Glomerular visceral epithelial cell (primary cell): ENCODE measurements around the gene CCNDBP1.
"Not testable (repeated sequence)": the region's sequence is repeated elsewhere in the genome, so short reads cannot be mapped to it uniquely, and the experiment has no call there.

ENCODE experiments used
- DNase-seq: peaks from one replicate; pipeline ENCODE4 v3.0.0-alpha.2; 2016; ENCODE audit errors: extremely low spot score

Gene CCNDBP1

DNA sequence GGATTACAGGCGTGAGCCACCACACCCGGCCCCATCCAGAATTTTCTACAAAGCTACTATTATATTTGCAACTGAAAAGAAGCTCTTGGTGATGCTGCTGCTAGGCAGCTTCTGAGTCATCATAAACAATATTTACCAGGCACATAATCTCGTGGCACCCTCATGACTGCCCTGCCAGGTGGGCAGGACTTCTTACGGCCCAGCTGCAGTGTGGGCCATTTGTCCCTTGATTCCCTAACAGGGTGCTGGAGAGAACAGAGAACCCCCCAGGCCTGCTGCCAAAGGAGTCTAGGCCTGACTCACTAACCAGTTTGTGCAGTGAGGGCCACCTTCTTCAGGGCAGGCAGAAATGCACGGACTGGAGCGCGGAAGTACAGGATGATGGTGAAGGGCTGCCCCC, 30.8 kb downstream of the CCNDBP1 start:
- no peak for DNase-seq

DNA sequence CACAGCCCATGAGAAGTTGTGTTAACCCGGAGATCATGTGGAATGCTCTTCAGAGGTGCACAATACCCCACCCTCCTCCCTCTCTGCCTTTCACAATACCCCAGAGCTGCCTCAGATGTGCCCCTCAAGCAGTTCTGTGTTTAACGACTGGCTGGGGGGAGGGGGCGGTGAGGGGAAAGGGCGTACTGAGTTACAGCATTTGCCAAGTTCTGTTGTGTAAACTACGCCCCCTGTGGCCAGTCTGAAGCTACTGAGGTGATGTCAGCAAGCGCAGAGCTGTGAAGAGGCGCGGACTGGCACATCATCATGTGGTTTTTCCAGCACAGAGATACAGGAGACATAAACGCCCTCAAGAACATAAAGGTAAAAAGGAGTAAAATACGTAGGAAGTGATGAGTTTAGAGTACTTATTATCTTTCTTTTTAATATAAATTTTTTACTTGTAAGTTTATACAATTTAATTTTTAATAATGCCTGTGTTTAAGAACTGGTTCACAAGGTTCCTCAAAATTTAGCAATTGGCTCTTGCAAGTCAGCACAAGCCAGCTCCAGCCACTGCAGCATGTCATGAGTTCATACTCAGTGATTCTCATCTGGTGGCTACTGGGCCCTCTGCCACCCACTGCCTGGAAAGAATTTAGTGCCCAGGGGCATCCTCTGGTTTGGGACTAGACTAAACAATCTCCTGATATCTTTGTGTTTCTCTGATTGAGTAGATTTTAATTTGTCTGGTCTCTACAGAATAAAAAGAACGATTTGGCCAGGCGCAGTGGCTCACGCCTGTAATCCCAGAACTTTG, 33.9 kb downstream of the CCNDBP1 start:
- no peak for DNase-seq

DNA sequence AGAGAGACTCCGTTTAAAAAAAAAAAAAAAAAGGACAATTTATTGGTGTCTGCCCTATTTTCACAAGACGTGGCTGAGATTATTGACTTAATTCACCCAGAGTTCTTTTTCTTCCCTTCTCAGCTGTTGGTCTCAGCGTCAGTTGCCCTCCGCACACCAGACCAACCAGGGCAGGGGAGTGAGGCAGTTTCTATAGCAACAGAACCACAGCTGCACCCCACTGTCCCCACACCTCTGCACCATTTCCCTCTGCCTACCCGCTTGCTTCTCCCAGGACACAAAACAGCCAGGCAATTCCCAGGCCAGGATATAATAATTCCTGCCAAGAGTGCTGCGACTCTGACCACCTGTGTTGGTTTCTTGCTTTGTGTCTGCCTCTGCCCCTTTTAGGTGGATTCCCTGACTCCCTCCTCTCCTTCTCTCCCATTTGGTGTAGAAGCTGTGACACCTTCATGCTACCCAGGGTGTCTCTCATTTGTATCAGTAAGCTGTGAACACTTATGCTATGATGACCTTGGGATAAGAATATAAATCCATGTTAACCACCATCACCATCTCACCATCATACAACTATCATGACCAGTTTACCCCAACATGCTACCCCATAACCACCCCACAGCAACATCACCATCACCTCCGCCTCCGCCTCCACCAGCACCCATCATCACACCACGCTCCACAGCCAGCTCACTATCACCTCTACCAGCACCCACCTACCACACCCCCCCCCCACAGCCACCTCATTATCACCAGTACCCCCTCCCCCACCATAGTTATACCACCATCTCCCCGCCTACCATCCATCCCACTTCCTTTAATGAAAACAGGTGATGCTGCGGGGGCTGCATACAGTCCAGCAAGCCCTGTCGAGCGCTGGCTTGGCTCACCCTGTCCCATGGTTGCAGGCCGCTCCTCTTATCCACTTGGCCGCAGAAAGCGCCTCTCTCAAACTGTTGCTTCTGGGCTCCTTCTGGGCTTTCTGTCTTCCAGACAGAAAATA, 35.0 kb downstream of the CCNDBP1 start:
- no peak for DNase-seq

- no peak for DNase-seq
Observed at GRCh38 chr15:43220991-43221403, 35.8 kb downstream of the CCNDBP1 start, which contains the start of gene EPB42. Gene EPB42 (minus strand): TSS chr15:43221018. CDS start chr15:43220825, 193 bp downstream.

GRCh38 chr15:43221422-43221821, 36.2 kb downstream of the CCNDBP1 start:
- DNase-seq = no peak

- peak; percentile 74 for DNase-seq
Observed at GRCh38 chr15:43225201-43225949, 40.2 kb downstream of the CCNDBP1 start.

DNA sequence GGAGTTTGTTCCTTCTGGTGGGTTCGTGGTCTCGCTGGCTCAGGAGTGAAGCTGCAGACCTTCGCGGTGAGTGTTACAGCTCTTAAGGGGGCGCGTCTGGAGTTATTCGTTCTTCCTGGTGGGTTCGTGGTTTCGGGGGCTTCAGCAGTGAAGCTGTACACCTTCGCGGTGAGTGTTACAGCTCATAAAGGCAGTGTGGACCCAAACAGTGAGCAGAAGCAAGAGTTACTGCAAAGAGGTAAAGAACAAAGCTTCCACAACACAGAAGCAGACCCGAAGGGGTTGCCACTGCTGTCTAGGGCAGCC, 40.7 kb downstream of the CCNDBP1 start:
- not testable (repeated sequence) for DNase-seq

DNA sequence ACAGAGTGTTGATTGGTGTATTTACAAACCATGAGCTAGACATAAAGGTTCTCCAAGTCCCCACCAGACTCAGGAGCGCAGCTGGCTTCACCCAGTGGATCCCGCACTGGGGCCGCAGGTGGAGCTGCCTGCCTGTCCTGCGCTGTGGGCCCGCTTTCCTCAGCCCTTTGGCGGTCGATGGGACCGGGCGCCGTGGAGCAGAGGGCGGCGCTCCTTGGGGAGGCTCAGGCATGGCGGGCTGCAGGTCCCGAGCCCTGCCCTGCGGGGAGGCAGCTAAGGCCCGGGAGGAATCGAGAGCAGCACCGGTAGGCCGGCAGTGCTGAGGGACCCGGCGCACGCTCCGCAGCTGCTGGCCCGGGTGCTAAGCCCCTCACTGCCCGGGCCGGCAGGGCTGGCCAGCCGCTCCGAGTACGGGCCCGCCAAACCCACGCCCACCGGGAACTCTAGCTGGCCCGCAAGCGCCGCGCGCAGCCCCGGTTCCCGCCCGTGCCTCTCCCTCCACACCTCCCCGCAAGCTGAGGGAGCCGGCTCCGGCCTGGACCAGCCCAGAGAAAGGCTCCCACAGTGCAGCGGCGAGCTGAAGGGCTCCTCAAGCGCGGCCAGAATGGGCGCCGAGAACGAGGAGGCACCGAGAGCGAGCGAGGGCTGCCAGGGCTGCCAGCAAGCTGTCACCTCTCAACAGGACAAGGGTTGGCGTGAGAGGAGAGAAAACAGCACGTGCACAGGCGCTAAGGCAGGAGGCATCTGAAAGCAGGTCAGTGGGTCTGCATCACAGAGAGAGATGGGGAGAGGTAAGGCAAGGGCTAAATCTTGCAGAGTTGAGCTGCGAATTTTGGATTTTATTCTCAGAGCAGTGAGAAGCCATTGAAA, 41.5 kb downstream of the CCNDBP1 start:
- DNase-seq = no peak

DNA sequence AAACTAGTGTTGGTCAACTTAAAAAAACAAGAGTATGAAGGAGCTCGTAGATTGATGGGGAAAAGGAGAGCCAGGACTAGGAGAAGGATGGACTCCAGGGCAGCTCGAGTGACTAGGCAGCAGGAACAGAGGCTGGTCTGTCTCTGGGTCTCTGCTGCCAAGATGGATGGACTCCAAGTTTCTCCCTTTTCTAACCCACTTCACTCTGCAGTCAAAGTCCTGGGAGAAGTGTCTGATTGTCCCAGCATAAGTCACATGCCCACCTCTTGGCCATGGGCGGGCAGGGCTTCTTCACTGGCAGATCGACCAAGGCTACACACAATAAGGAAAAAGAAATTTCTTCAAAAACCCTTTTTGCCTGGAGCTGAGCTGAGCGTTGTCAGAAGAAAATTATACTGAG, 44.8 kb downstream of the CCNDBP1 start:
- DNase-seq = no peak

DNA sequence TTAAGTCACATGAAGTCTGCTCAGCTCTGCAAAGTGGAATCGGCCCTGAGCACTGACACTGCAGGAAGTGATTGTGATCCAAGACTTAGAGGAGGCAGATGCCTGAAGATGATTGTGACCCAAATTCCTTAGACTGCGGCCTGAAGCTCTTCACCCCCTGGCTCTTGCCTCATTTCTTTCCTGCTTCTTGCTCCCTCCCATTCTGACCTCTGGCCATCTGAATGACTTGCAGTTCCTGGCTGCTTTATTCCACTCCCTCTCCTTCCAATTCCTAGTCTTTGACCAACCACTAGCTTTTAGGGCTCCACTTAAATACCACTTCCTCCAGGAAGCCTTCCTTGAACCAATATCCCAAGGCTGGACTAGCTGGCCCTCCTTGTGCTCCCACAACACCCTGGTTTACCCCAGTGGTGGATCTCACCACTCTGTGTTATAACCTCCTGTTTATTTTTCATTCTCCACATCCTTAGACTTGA, 45.5 kb downstream of the CCNDBP1 start:
- DNase-seq = no peak

DNA sequence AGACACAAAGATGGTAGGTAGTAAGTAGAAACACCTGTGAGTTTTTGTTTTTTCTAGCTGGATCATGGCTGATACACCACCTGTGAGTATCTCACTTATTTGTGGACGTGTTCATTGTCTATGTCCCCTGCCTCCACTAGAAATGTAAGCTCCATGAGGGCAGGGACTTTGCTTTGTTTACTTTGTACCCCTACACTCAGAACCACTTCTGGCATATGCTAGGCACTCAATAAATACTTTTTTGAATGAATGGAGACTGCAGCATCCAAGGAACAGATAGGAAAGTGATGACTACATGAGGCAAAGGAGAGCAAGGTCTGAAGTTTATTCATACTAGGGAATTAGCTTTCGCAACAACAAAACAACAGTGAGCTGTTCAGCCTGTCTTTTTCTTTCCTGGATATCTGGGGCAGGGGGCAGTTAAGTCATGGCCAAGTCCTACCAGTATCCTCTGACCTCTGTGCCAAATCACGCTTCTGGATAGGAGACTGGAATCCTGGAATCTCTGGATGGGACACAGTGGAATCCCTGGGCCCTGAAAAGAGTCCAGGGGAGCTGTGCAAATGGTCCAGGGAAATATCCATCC, 47.2 kb downstream of the CCNDBP1 start:
- no peak for DNase-seq

DNA sequence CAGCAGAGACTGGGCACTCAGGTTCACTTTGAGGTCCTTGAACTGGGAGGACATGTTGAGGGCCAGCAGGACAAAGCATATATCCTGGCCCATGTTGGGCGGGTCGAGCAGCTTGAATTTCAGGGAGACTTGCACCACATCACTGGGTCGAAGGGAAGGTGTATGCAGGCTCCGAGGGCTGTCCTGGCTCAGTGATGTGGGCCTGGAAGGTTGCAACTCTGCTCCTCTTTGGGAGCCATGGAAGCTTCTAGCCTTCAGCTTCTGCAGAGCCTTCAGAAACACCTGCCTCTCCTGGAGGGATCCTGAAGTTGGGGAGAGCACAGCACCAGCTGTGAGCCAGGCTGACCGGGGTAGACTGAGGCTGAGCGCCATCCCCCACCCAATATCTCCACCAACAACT, 50.3 kb downstream of the CCNDBP1 start:
- DNase-seq = no peak

GRCh38 chr15:43237842-43238470, 52.8 kb downstream of the CCNDBP1 start:
- DNase-seq = no peak

- no peak for DNase-seq
Observed at GRCh38 chr15:43238671-43239131, 53.5 kb downstream of the CCNDBP1 start.

DNA sequence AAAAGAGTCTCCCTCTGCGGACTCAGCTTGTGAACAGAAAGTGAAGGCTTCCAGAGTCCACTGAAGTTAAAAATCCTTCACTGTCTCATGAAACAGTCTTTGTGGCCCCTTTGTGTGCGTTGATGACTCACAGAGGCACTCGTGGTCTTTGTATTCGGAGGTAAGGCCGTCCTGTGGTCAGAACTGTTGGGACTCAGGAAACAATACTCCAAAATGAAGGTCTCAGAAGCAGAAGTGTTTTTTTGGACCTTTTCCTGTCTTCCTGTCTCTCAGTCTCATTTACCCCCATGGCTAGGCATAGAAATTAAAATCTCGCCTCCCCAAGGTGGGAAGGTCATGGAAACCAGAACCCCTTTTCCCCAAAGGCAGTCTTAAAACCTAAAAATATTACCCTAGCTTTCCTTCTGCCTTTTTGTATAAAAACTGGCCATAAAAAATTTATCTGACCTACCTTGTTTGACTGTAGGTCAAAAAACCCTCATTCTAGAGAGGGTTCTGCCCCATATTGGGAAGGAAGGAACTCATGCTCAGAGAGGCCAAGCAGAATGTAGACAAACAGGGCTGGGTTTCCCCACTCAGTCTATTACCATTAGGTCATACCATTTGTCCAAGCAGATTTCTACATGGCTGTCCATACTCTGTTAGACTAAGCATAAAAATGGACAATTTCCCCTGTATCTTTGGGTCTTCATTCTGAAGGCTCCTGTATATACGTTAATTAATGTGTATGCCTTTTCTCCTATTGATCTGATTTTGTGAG, 54.7 kb downstream of the CCNDBP1 start:
- DNase-seq = peak; percentile 57

- DNase-seq = no peak
Observed at GRCh38 chr15:43241100-43241499, 55.9 kb downstream of the CCNDBP1 start.

GRCh38 chr15:43242616-43243015, 57.4 kb downstream of the CCNDBP1 start:
- DNase-seq = no peak

- no peak for DNase-seq
Observed at GRCh38 chr15:43243020-43243645, 57.9 kb downstream of the CCNDBP1 start.

DNA sequence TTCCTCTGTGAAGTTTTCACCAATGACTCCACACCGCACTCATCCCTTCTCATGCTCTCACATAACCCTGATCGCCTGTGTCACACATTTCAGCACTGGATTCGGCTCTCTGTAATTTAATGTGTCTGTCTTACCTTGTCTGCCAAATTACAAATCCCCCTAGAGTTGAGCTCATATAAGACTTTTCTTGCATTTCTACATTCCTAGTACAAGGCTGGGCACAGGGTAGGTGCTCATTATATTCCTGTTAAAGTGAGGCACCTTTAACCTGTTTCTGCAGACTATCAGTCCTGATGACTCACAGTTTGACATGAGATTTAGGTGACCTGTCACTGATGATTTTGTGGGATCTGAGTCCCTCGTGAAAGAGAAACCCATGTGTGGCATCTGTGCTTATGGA, 58.9 kb downstream of the CCNDBP1 start:
- DNase-seq = no peak
